A549 treated with DMSO at 1 μM for 4 hours (cell line): ENCODE data around the gene NPPB. TPM values are rescaled to one million over a fixed set of nuclear protein-coding genes. Genes with fewer than 3 reads are reported as not detected.

Experiments used
- total RNA-seq: library from RNA; stranded (reverse); fragments of 200-300 nt; extraction: Qiagen RNA extraction; gene quantifications from 5 replicates; pipeline ENCODE4 v1.2.3, GENCODE V29; 2022; ENCODE audit warnings: low read depth

The NPPB gene
- 0.13 to 0.32 TPM in 2 of 5 replicates, not detected in the others for total RNA-seq

GRCh38 chr1:11858613-11858967, at the start of gene NPPB:
TSS of gene NPPB (minus strand) at chr1:11858945. CDS start at chr1:11858833, 112 bp downstream.

GRCh38 chr1:11847667-11848372, 10.9 kb downstream of the NPPB start, which contains the start of gene NPPA:
TSS of gene NPPA (minus strand) at chr1:11847783. CDS start at chr1:11847684, 99 bp downstream.

Other genes with a start within 250 kb of the NPPB start
- 7.6 to 9.4 TPM (median 9.2 TPM) in 5 replicates for gene FBXO2, start 204.5 kb downstream of the NPPB start, total RNA-seq
- 13.9 to 17.8 TPM (median 17.2 TPM) in 5 replicates for gene FBXO44, start 204.1 kb downstream of the NPPB start, total RNA-seq
- gene FBXO6, start 194.7 kb downstream of the NPPB start, total RNA-seq, result 5.8 to 9.2 TPM (median 8.8 TPM) in 5 replicates
- gene MAD2L2, start 177.8 kb downstream of the NPPB start, total RNA-seq, result 46.3 to 55.1 TPM (median 49.4 TPM) in 5 replicates
- 0.09 to 0.23 TPM (median 0.17 TPM) in 5 replicates for gene DRAXIN, start 167.2 kb downstream of the NPPB start, total RNA-seq
- 80.0 to 102 TPM (median 89.8 TPM) in 5 replicates for gene AGTRAP, start 122.8 kb downstream of the NPPB start, total RNA-seq
- gene C1orf167, start 96.8 kb downstream of the NPPB start, total RNA-seq, result not detected in 5 replicates
- 4.6 to 5.6 TPM (median 4.8 TPM) in 5 replicates for gene MTHFR, start 53.0 kb downstream of the NPPB start, total RNA-seq
- gene CLCN6, start 52.8 kb downstream of the NPPB start, total RNA-seq, result 5.5 to 6.8 TPM (median 6.3 TPM) in 5 replicates
- gene NPPA, start 11.2 kb downstream of the NPPB start, total RNA-seq, result not detected in 5 replicates
- 32.4 to 49.0 TPM (median 44.5 TPM) in 5 replicates for gene KIAA2013, start 67.5 kb upstream of the NPPB start, total RNA-seq
- gene PLOD1, start 75.8 kb upstream of the NPPB start, total RNA-seq, result 74.1 to 86.9 TPM (median 77.6 TPM) in 5 replicates
- 34.1 to 39.6 TPM (median 35.5 TPM) in 5 replicates for gene MFN2, start 121.5 kb upstream of the NPPB start, total RNA-seq
- 12.2 to 16.4 TPM (median 13.6 TPM) in 5 replicates for gene MIIP, start 160.6 kb upstream of the NPPB start, total RNA-seq
- gene TNFRSF8, start 204.4 kb upstream of the NPPB start, total RNA-seq, result 0.06 to 0.19 TPM (median 0.08 TPM) in 5 replicates